ENCODE results near the gene TSPAN18.

Gene TSPAN18

GRCh38 chr11:44962464-44962863, 235.7 kb downstream of the TSPAN18 start:
- CTCF ChIA-PET, result interaction anchor here (0.6 to 1.3 kb wide), 4 partner anchors 10 to 387 kb away, joined by 3 to 4 read pairs (median 3); no protein-coding TSS in a partner anchor
- no peaks in the 10 kb centered on the region for H3K4me1 ChIP-seq (ENCODE audit: control insufficient read depth, insufficient read depth, low read length)
- no peaks in the 10 kb centered on the region for H3K36me3 ChIP-seq (ENCODE audit: control insufficient read depth in 2 of 2, insufficient read depth in 1 of 2, low read length in 2 of 2)
- no peak for TF ChIP-seq ZNF658 (tag by site-specific recombination; IDR thresholded peaks at IDR 0.05)
- no peak for TF ChIP-seq ZNF341 (tag by site-specific recombination; IDR thresholded peaks at IDR 0.05; ENCODE audit: low read depth)
- TF ChIP-seq TRIM28 (IDR thresholded peaks at IDR 0.05; ENCODE audit: borderline replicate concordance, low read length), result no peak
- no peak for TF ChIP-seq KLF9 (tag by site-specific recombination; IDR thresholded peaks at IDR 0.05; ENCODE audit: low read depth)
- no peak for TF ChIP-seq ZNF548 (tag by site-specific recombination; IDR thresholded peaks at IDR 0.05)
- TF ChIP-seq SP2 (tag by site-specific recombination; IDR thresholded peaks at IDR 0.05), result no peak
- TF ChIP-seq ZNF416 (tag by site-specific recombination; IDR thresholded peaks at IDR 0.05), result no peak
- no peak for TF ChIP-seq ZNF792 (tag by site-specific recombination; IDR thresholded peaks at IDR 0.05)
- no peak for TF ChIP-seq ZSCAN30 (tag by site-specific recombination; IDR thresholded peaks at IDR 0.05)
- TF ChIP-seq ZNF2 (tag by site-specific recombination; IDR thresholded peaks at IDR 0.05), result no peak
- TF ChIP-seq ZNF449 (tag by site-specific recombination; IDR thresholded peaks at IDR 0.05), result no peak
- TF ChIP-seq ZNF621 (tag by site-specific recombination; IDR thresholded peaks at IDR 0.05), result no peak
- no peak for TF ChIP-seq ZNF155 (tag by site-specific recombination; IDR thresholded peaks at IDR 0.05)
- H3K4me3 ChIP-seq (ENCODE audit: low read depth, low read length), result no peak overlapping the region
- no peak overlapping the region for H3K27ac ChIP-seq (ENCODE audit: extremely low read depth, low read depth, low read length)
- no peaks in the 10 kb centered on the region for H3K9me3 ChIP-seq (ENCODE audit: control insufficient read depth, insufficient read depth, low read depth, low read length)
- POLR2A ChIA-PET, result no interaction called here

GRCh38 chr11:44963136-44963535, 236.4 kb downstream of the TSPAN18 start:
- Histone ChIP-seq H3K4me1 (ENCODE audit: control insufficient read depth, insufficient read depth, low read length) (no peaks in the 10 kb centered on the region), H3K27ac (ENCODE audit: extremely low read depth, low read depth, low read length) (no peak overlapping the region), H3K4me3 (ENCODE audit: low read depth, low read length) (no peak overlapping the region), H3K9me3 (ENCODE audit: control insufficient read depth, insufficient read depth, low read depth, low read length) (no peaks in the 10 kb centered on the region), H3K36me3 (ENCODE audit: control insufficient read depth in 2 of 2, insufficient read depth in 1 of 2, low read length in 2 of 2) (no peaks in the 10 kb centered on the region)
- POLR2A ChIA-PET, result no interaction called here
- CTCF ChIA-PET, result interaction anchor here (0.6 to 1.8 kb wide), 2 partner anchors 8 to 141 kb away, joined by 3 to 4 read pairs; no protein-coding TSS in a partner anchor
- no peak for TF ChIP-seq KLF16 (tag by site-specific recombination; IDR thresholded peaks at IDR 0.05)
- TF ChIP-seq ZNF433 (tag by site-specific recombination; IDR thresholded peaks at IDR 0.05; ENCODE audit: low read depth), result no peak
- TF ChIP-seq, protein P1, sequence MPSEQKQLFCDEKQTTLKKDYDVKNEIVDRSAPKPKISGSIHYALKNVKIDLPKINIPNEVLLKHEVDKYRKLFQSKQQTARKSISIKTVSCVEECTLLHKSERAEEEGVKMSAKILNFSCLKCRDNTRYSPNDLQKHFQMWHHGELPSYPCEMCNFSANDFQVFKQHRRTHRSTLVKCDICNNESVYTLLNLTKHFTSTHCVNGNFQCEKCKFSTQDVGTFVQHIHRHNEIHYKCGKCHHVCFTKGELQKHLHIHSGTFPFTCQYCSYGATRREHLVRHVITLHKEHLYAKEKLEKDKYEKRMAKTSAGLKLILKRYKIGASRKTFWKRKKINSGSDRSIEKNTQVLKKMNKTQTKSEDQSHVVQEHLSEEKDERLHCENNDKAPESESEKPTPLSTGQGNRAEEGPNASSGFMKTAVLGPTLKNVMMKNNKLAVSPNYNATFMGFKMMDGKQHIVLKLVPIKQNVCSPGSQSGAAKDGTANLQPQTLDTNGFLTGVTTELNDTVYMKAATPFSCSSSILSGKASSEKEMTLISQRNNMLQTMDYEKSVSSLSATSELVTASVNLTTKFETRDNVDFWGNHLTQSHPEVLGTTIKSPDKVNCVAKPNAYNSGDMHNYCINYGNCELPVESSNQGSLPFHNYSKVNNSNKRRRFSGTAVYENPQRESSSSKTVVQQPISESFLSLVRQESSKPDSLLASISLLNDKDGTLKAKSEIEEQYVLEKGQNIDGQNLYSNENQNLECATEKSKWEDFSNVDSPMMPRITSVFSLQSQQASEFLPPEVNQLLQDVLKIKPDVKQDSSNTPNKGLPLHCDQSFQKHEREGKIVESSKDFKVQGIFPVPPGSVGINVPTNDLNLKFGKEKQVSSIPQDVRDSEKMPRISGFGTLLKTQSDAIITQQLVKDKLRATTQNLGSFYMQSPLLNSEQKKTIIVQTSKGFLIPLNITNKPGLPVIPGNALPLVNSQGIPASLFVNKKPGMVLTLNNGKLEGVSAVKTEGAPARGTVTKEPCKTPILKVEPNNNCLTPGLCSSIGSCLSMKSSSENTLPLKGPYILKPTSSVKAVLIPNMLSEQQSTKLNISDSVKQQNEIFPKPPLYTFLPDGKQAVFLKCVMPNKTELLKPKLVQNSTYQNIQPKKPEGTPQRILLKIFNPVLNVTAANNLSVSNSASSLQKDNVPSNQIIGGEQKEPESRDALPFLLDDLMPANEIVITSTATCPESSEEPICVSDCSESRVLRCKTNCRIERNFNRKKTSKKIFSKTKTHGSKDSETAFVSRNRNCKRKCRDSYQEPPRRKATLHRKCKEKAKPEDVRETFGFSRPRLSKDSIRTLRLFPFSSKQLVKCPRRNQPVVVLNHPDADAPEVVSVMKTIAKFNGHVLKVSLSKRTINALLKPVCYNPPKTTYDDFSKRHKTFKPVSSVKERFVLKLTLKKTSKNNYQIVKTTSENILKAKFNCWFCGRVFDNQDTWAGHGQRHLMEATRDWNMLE (tag by site-specific recombination; conservative IDR thresholded peaks at IDR 0.05; ENCODE audit: low read depth), result no peak
- no peak for TF ChIP-seq ZNF16 (tag by site-specific recombination; IDR thresholded peaks at IDR 0.05; ENCODE audit: low read depth)
- TF ChIP-seq ZNF26 (tag by site-specific recombination; IDR thresholded peaks at IDR 0.05), result no peak
- TF ChIP-seq ZNF621 (tag by site-specific recombination; IDR thresholded peaks at IDR 0.05), result no peak
- no peak for TF ChIP-seq ZIC2 (tag by site-specific recombination; IDR thresholded peaks at IDR 0.05)
- TF ChIP-seq EGR2 (tag by site-specific recombination; IDR thresholded peaks at IDR 0.05; ENCODE audit: low read depth), result no peak
- no peak for TF ChIP-seq KLF10 (tag by site-specific recombination; IDR thresholded peaks at IDR 0.05)
- TF ChIP-seq ZNF585B (tag by site-specific recombination; IDR thresholded peaks at IDR 0.05), result no peak
- no peak for TF ChIP-seq SCRT2 (tag by site-specific recombination; IDR thresholded peaks at IDR 0.05)
- TF ChIP-seq, protein P2, sequence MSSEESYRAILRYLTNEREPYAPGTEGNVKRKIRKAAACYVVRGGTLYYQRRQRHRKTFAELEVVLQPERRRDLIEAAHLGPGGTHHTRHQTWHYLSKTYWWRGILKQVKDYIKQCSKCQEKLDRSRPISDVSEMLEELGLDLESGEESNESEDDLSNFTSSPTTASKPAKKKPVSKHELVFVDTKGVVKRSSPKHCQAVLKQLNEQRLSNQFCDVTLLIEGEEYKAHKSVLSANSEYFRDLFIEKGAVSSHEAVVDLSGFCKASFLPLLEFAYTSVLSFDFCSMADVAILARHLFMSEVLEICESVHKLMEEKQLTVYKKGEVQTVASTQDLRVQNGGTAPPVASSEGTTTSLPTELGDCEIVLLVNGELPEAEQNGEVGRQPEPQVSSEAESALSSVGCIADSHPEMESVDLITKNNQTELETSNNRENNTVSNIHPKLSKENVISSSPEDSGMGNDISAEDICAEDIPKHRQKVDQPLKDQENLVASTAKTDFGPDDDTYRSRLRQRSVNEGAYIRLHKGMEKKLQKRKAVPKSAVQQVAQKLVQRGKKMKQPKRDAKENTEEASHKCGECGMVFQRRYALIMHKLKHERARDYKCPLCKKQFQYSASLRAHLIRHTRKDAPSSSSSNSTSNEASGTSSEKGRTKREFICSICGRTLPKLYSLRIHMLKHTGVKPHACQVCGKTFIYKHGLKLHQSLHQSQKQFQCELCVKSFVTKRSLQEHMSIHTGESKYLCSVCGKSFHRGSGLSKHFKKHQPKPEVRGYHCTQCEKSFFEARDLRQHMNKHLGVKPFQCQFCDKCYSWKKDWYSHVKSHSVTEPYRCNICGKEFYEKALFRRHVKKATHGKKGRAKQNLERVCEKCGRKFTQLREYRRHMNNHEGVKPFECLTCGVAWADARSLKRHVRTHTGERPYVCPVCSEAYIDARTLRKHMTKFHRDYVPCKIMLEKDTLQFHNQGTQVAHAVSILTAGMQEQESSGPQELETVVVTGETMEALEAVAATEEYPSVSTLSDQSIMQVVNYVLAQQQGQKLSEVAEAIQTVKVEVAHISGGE (tag by site-specific recombination; conservative IDR thresholded peaks at IDR 0.05; ENCODE audit: low read depth), result no peak
- TF ChIP-seq YY1 (tag by site-specific recombination; IDR thresholded peaks at IDR 0.05), result no peak
